ENCODE data around the gene FASN.

- TF ChIP-seq CTCF (conservative IDR thresholded peaks at IDR 0.05 in 1 of 2, IDR thresholded peaks at IDR 0.05 in 1 of 2; ENCODE audit: low read depth in 1 of 2, low read length in 2 of 2) = no peak
- TF ChIP-seq EZH2 (IDR thresholded peaks at IDR 0.05; ENCODE audit: low read length, missing control alignments) = no peak
Observed at GRCh38 chr17:82060614-82061013, 37.4 kb downstream of the FASN start.
